ENCODE results near the gene RHEX.

DNA sequence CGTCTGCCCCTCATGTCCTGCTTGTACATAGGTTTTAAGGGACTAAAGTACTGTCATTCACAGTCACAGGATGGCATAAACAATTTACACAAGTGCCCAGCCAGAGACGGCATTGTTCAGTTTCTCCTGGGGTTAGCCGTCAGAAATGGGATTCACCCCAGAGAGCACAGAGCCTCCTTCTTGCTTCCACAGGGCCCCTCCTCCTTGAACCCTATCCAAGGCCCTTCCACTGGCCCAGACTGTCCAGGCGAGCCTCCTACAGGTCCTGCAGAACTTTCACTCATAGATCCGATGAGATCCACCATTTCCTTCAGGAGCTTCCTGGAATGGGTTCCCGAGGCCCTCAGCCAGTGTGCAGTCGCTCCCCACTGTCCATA lies 54.2 kb downstream of the RHEX start:
- no peak for TF ChIP-seq GTF2F1 (IDR thresholded peaks at IDR 0.05; ENCODE audit: low read length)
- TF ChIP-seq NPAS2 (CRISPR knock-in tag; IDR thresholded peaks at IDR 0.05; ENCODE audit: borderline replicate concordance) = no peak
- no peak for TF ChIP-seq POLR2A (IDR thresholded peaks at IDR 0.05; ENCODE audit: insufficient read depth in 1 of 2, low read depth in 2 of 2, low read length in 2 of 2)
- no peak for TF ChIP-seq ATF7-NPFF (CRISPR knock-in tag; IDR thresholded peaks at IDR 0.05; ENCODE audit: low read depth)
- TF ChIP-seq, protein P1, sequence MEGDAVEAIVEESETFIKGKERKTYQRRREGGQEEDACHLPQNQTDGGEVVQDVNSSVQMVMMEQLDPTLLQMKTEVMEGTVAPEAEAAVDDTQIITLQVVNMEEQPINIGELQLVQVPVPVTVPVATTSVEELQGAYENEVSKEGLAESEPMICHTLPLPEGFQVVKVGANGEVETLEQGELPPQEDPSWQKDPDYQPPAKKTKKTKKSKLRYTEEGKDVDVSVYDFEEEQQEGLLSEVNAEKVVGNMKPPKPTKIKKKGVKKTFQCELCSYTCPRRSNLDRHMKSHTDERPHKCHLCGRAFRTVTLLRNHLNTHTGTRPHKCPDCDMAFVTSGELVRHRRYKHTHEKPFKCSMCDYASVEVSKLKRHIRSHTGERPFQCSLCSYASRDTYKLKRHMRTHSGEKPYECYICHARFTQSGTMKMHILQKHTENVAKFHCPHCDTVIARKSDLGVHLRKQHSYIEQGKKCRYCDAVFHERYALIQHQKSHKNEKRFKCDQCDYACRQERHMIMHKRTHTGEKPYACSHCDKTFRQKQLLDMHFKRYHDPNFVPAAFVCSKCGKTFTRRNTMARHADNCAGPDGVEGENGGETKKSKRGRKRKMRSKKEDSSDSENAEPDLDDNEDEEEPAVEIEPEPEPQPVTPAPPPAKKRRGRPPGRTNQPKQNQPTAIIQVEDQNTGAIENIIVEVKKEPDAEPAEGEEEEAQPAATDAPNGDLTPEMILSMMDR (CRISPR knock-in tag; IDR thresholded peaks at IDR 0.05) = no peak
- no peak for TF ChIP-seq CREM (IDR thresholded peaks at IDR 0.05)
- no peak for TF ChIP-seq CREM (CRISPR knock-in tag; IDR thresholded peaks at IDR 0.05)
- no peak for TF ChIP-seq POLR2AphosphoS5 (IDR thresholded peaks at IDR 0.05; ENCODE audit: low read depth, low read length)
- TF ChIP-seq ZSCAN22 (CRISPR knock-in tag; IDR thresholded peaks at IDR 0.05) = no peak
- TF ChIP-seq, protein P2, sequence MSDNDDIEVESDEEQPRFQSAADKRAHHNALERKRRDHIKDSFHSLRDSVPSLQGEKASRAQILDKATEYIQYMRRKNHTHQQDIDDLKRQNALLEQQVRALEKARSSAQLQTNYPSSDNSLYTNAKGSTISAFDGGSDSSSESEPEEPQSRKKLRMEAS (IDR thresholded peaks at IDR 0.05) = no peak
- no peak for TF ChIP-seq ZNF792 (CRISPR knock-in tag; IDR thresholded peaks at IDR 0.05)
- no peak for TF ChIP-seq EZH2 (conservative IDR thresholded peaks at IDR 0.05; ENCODE audit: low read depth, low read length)
- TF ChIP-seq ZNF614 (CRISPR knock-in tag; IDR thresholded peaks at IDR 0.05; ENCODE audit: borderline replicate concordance) = no peak

All from HepG2 (cell line).